Measurements from ENCODE around the gene SLIT3. TPM values are rescaled to one million over a fixed set of nuclear protein-coding genes. Genes with fewer than 3 reads are reported as not detected.

Gene SLIT3
- total RNA-seq, 1 donor from 2014 or later, result not detected

- no peak for DNase-seq (ENCODE audit: low read depth)
Observed at GRCh38 chr5:169178274-169178673, 122.7 kb downstream of the SLIT3 start.

- no peak for DNase-seq (ENCODE audit: low read depth)
Observed at GRCh38 chr5:169176709-169177694, 123.9 kb downstream of the SLIT3 start.

GRCh38 chr5:169175733-169176132 lies 125.2 kb downstream of the SLIT3 start:
- DNase-seq (ENCODE audit: low read depth), result no peak

GRCh38 chr5:169174923-169175322 lies 126.0 kb downstream of the SLIT3 start:
- DNase-seq (ENCODE audit: low read depth), result no peak

GRCh38 chr5:169173372-169173771 lies 127.6 kb downstream of the SLIT3 start:
- no peak for DNase-seq (ENCODE audit: low read depth)

GRCh38 chr5:169171515-169171914 lies 129.4 kb downstream of the SLIT3 start:
- DNase-seq (ENCODE audit: low read depth), result no peak

GRCh38 chr5:169169783-169170182 lies 131.2 kb downstream of the SLIT3 start:
- no peak for DNase-seq (ENCODE audit: low read depth)

GRCh38 chr5:169168280-169168679 lies 132.7 kb downstream of the SLIT3 start:
- DNase-seq (ENCODE audit: low read depth), result no peak

GRCh38 chr5:169166078-169166477 lies 134.9 kb downstream of the SLIT3 start:
- no peak for DNase-seq (ENCODE audit: low read depth)

- DNase-seq (ENCODE audit: low read depth), result no peak
Observed at GRCh38 chr5:169165052-169165451, 135.9 kb downstream of the SLIT3 start.

- DNase-seq (ENCODE audit: low read depth), result peak; percentile 6
Observed at GRCh38 chr5:169164481-169164925, 136.4 kb downstream of the SLIT3 start.

- DNase-seq (ENCODE audit: low read depth), result peak; percentile 42
Observed at GRCh38 chr5:169162407-169162806, 138.5 kb downstream of the SLIT3 start.

- DNase-seq (ENCODE audit: low read depth), result peak; percentile 90
Observed at GRCh38 chr5:169161022-169161680, 139.8 kb downstream of the SLIT3 start.

GRCh38 chr5:169160405-169160901 lies 140.5 kb downstream of the SLIT3 start:
- DNase-seq (ENCODE audit: low read depth), result no peak

GRCh38 chr5:169158764-169159163 lies 142.2 kb downstream of the SLIT3 start:
- DNase-seq (ENCODE audit: low read depth), result no peak

GRCh38 chr5:169157064-169157463 lies 143.9 kb downstream of the SLIT3 start:
- no peak for DNase-seq (ENCODE audit: low read depth)

- no peak for DNase-seq (ENCODE audit: low read depth)
Observed at GRCh38 chr5:169154679-169155078, 146.3 kb downstream of the SLIT3 start.

- no peak for DNase-seq (ENCODE audit: low read depth)
Observed at GRCh38 chr5:169153405-169153804, 147.5 kb downstream of the SLIT3 start.

- DNase-seq (ENCODE audit: low read depth), result no peak
Observed at GRCh38 chr5:169152946-169153345, 148.0 kb downstream of the SLIT3 start.

GRCh38 chr5:169152453-169152852 lies 148.5 kb downstream of the SLIT3 start:
- DNase-seq (ENCODE audit: low read depth), result no peak

- no peak for DNase-seq (ENCODE audit: low read depth)
Observed at GRCh38 chr5:169151051-169151805, 149.7 kb downstream of the SLIT3 start.
